ENCODE results near the gene CCHCR1. TPM values are rescaled to one million over a fixed set of nuclear protein-coding genes. Genes with fewer than 3 reads are reported as not detected.

Gene CCHCR1
- polyA plus RNA-seq, 2 of the 4 experiments (the other 2 are of a cell fraction), result 7.4 to 15.3 TPM

DNA sequence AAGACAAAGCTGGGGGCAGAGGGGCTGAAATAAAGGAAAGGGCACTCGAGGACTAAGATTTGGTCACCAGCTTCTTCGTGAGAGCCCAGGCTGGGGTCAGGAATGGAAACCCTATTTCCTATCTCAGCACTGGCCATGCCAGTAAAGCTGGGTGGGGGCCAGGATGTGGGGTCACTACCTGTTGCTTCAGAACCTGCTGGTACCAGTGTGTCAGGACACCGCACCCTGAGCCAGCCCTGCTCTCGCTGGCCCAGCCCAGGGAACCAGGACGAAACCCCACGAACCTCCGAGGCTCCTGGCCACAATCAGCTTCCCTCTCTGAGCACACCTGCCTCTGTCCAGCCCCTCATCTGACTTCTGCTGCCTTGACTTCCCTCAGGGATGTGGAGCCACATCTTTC, 39.4 kb downstream of the CCHCR1 start:
- POLR2A ChIA-PET, result no interaction called here
- WGBS (ENCODE audit: missing lambda C conversion rate), result 85% methylated on average over 7 of the region's 7 CpGs
- Histone ChIP-seq H3K4me3 (no peak overlapping the region), H3K27ac (no peak overlapping the region), H3K9me3 (no peaks in the 10 kb centered on the region), H3K4me2 (no peak overlapping the region), H3K4me1 (peaks cover 29% of the 10 kb centered on the region)
- no peak for FAIRE-seq
- no peak for DNase-seq (ENCODE audit: low read depth in 1 of 2, low spot score in 1 of 2)
- no peak for TF ChIP-seq MAZ (IDR thresholded peaks at IDR 0.05; ENCODE audit: borderline replicate concordance, low read depth, low read length)
- TF ChIP-seq, protein P1, sequence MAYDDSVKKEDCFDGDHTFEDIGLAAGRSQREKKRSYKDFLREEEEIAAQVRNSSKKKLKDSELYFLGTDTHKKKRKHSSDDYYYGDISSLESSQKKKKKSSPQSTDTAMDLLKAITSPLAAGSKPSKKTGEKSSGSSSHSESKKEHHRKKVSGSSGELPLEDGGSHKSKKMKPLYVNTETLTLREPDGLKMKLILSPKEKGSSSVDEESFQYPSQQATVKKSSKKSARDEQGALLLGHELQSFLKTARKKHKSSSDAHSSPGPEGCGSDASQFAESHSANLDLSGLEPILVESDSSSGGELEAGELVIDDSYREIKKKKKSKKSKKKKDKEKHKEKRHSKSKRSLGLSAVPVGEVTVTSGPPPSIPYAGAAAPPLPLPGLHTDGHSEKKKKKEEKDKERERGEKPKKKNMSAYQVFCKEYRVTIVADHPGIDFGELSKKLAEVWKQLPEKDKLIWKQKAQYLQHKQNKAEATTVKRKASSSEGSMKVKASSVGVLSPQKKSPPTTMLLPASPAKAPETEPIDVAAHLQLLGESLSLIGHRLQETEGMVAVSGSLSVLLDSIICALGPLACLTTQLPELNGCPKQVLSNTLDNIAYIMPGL (CRISPR knock-in tag; IDR thresholded peaks at IDR 0.05; ENCODE audit: borderline replicate concordance), result no peak
- no peak for TF ChIP-seq MYC (IDR thresholded peaks at IDR 0.05; ENCODE audit: borderline replicate concordance, low read length)
- TF ChIP-seq FOXS1 (CRISPR knock-in tag; IDR thresholded peaks at IDR 0.05), result no peak
- TF ChIP-seq ZFP36 (IDR thresholded peaks at IDR 0.05; ENCODE audit: borderline replicate concordance, partially characterized antibody), result no peak
- no peak for TF ChIP-seq FOSB (CRISPR knock-in tag; IDR thresholded peaks at IDR 0.05)
- TF ChIP-seq, protein P2, sequence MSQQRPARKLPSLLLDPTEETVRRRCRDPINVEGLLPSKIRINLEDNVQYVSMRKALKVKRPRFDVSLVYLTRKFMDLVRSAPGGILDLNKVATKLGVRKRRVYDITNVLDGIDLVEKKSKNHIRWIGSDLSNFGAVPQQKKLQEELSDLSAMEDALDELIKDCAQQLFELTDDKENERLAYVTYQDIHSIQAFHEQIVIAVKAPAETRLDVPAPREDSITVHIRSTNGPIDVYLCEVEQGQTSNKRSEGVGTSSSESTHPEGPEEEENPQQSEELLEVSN (IDR thresholded peaks at IDR 0.05; ENCODE audit: borderline replicate concordance, low read depth), result no peak
- no peak for TF ChIP-seq RARB (CRISPR knock-in tag; IDR thresholded peaks at IDR 0.05)
- TF ChIP-seq CBX2 (IDR thresholded peaks at IDR 0.05; ENCODE audit: borderline replicate concordance, low read depth), result no peak
- TF ChIP-seq CEBPB (IDR thresholded peaks at IDR 0.05), result no peak
- TF ChIP-seq ESRRA (IDR thresholded peaks at IDR 0.05; ENCODE audit: borderline replicate concordance, low read length), result no peak
- no peak for TF ChIP-seq TP53 (CRISPR knock-in tag; IDR thresholded peaks at IDR 0.05)
- TF ChIP-seq, protein P3, sequence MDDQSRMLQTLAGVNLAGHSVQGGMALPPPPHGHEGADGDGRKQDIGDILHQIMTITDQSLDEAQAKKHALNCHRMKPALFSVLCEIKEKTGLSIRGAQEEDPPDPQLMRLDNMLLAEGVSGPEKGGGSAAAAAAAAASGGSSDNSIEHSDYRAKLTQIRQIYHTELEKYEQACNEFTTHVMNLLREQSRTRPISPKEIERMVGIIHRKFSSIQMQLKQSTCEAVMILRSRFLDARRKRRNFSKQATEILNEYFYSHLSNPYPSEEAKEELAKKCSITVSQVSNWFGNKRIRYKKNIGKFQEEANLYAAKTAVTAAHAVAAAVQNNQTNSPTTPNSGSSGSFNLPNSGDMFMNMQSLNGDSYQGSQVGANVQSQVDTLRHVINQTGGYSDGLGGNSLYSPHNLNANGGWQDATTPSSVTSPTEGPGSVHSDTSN (IDR thresholded peaks at IDR 0.05), result no peak
- TF ChIP-seq EHMT2 (IDR thresholded peaks at IDR 0.05; ENCODE audit: low read depth), result no peak
- no peak for TF ChIP-seq HOXB5 (CRISPR knock-in tag; IDR thresholded peaks at IDR 0.05)
- CTCF ChIA-PET, result interaction anchor here (0.8 to 1.5 kb wide), 6 partner anchors 11 to 203 kb away, joined by 3 to 7 read pairs (median 4); no protein-coding TSS in a partner anchor
- ATAC-seq, result no peak

DNA sequence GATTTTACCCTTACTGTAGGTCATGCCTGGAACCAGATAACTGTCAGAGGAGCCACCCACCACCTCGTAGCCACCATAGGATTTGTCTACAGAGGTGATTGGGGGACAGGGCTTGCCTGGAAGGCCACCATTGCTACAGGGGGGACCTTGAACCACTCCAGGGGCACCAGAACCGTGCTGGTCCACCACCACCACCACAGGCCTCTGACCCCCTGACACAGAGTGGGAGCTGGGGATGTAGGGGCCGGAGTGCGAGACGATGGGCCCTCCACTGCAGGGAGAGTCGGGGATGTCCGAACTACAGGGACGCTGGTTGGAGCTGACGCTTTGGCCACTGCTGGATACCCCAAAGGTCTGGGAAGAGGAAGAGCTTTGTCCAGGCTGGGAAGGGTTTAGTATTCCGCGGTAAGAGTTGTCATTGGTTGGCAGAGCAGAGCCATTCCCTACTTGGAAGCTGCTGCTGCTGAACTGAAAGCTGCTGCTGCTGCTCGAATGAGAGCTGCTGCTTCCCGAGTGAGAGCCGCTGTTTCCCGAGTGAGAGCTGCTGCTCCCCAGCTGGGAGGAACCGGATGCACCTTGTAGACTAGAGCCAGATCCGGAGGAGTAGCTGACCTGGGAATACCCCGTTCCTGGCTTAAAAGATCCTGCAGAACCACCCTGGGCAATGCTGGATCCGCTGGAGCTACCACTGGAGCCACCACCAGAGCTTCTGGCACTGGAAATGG, 40.8 kb downstream of the CCHCR1 start:
- no peak overlapping the region for H3K27ac ChIP-seq
- POLR2A ChIA-PET, result no interaction called here
- CTCF ChIA-PET, result interaction anchor here (0.6 to 4.0 kb wide), 10 partner anchors 9 to 250 kb away, joined by 3 to 31 read pairs (median 4); no protein-coding TSS in a partner anchor

More for the DNA sequence above, 40.8 kb downstream of the CCHCR1 start:
- H3K4me3 ChIP-seq, result no peak overlapping the region
- H3K4me1 ChIP-seq, result peaks cover 17% of the 10 kb centered on the region
- 93% methylated on average over 15 of the region's 19 CpGs for whole genome bisulfite sequencing (ENCODE audit: missing lambda C conversion rate)
- TF ChIP-seq NFE2L2 (conservative IDR thresholded peaks at IDR 0.05; ENCODE audit: low read length), result no peak
- TF ChIP-seq, protein P4, sequence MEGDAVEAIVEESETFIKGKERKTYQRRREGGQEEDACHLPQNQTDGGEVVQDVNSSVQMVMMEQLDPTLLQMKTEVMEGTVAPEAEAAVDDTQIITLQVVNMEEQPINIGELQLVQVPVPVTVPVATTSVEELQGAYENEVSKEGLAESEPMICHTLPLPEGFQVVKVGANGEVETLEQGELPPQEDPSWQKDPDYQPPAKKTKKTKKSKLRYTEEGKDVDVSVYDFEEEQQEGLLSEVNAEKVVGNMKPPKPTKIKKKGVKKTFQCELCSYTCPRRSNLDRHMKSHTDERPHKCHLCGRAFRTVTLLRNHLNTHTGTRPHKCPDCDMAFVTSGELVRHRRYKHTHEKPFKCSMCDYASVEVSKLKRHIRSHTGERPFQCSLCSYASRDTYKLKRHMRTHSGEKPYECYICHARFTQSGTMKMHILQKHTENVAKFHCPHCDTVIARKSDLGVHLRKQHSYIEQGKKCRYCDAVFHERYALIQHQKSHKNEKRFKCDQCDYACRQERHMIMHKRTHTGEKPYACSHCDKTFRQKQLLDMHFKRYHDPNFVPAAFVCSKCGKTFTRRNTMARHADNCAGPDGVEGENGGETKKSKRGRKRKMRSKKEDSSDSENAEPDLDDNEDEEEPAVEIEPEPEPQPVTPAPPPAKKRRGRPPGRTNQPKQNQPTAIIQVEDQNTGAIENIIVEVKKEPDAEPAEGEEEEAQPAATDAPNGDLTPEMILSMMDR (IDR thresholded peaks at IDR 0.05), result no peak
- no peak for TF ChIP-seq ZSCAN20 (CRISPR knock-in tag; IDR thresholded peaks at IDR 0.05)
- TF ChIP-seq SREBF2 (IDR thresholded peaks at IDR 0.05), result no peak
- TF ChIP-seq, protein P5, sequence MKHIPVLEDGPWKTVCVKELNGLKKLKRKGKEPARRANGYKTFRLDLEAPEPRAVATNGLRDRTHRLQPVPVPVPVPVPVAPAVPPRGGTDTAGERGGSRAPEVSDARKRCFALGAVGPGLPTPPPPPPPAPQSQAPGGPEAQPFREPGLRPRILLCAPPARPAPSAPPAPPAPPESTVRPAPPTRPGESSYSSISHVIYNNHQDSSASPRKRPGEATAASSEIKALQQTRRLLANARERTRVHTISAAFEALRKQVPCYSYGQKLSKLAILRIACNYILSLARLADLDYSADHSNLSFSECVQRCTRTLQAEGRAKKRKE (CRISPR knock-in tag; IDR thresholded peaks at IDR 0.05; ENCODE audit: low read depth), result no peak
- TF ChIP-seq KDM1A (IDR thresholded peaks at IDR 0.05; ENCODE audit: low read depth), result no peak
- no peak for FAIRE-seq
- H3K9me3 ChIP-seq, result no peaks in the 10 kb centered on the region
- DNase-seq (ENCODE audit: low read depth in 1 of 2, low spot score in 1 of 2), result no peak
- ATAC-seq, result no peak
- H3K4me2 ChIP-seq, result no peak overlapping the region
